ENCODE measurements around the gene MAP4K4. TPM values are rescaled to one million over a fixed set of nuclear protein-coding genes. Genes with fewer than 3 reads are reported as not detected.

MAP4K4 gene
- total RNA-seq, 1 donor from 2014 or later, result 166 TPM

DNA sequence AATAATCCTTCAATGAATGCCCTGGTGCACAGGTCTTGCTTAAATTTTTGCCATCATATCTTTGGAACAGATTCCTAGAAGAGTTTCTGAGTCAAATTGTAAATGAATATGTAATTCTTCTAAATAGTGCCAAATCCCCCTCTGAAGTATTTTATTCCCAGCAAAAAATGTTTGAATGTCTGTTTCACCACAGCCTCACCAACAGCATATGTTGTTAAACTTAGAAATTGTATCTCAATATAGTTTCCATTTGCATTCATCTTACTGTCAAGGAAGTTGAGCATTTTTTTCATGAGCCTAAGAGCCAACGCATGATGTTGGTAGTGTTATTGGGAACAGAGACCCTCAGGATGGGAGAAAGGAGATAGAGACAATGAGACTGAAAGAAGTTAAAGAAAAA lies 207.4 kb downstream of the MAP4K4 start:
- H3K27ac Mint-ChIP-seq, result no peak overlapping the region
- no peaks in the 10 kb centered on the region for H3K4me1 Mint-ChIP-seq (ENCODE audit: unreplicated experiment)
- DNase-seq (ENCODE audit: extremely low spot score, unreplicated experiment), result no peak
- TF ChIP-seq, protein P1, sequence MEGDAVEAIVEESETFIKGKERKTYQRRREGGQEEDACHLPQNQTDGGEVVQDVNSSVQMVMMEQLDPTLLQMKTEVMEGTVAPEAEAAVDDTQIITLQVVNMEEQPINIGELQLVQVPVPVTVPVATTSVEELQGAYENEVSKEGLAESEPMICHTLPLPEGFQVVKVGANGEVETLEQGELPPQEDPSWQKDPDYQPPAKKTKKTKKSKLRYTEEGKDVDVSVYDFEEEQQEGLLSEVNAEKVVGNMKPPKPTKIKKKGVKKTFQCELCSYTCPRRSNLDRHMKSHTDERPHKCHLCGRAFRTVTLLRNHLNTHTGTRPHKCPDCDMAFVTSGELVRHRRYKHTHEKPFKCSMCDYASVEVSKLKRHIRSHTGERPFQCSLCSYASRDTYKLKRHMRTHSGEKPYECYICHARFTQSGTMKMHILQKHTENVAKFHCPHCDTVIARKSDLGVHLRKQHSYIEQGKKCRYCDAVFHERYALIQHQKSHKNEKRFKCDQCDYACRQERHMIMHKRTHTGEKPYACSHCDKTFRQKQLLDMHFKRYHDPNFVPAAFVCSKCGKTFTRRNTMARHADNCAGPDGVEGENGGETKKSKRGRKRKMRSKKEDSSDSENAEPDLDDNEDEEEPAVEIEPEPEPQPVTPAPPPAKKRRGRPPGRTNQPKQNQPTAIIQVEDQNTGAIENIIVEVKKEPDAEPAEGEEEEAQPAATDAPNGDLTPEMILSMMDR (conservative IDR thresholded peaks at IDR 0.05), result no peak
- H3K27me3 Mint-ChIP-seq, result no peaks in the 10 kb centered on the region
- H3K4me3 Mint-ChIP-seq, result no peak overlapping the region
- no peaks in the 10 kb centered on the region for H3K9me3 Mint-ChIP-seq
- no peaks in the 10 kb centered on the region for H3K36me3 Mint-ChIP-seq

DNA sequence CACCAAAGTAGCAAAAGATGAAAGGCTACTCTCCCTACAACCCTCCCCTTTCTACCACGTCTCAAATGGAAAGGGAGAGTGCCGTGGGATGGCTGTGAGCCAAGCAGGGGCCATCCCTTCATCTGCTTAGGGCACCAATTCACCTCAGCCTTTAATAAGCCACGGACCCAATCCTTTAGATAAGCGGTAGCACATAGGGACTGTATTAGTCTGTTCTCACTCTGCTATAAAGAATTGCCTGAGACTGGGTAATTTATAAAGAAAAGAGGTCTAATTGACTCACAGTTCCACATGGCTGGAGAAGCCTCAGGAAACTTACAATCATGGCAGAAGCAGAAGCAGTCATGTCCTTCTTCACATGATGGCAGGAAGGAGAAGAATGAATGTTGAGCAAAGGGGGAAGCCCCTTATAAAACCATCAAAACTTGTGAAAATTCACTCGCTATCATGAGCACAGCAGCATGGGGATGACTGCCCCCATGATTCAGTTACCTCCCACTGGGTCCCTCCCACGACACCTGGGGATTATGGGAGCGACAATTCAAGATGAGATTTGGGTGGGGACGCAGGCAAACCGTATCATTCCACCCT lies 208.3 kb downstream of the MAP4K4 start:
- TF ChIP-seq, protein P1 (conservative IDR thresholded peaks at IDR 0.05), result no peak
- Mint-ChIP-seq H3K27ac (no peak overlapping the region), H3K4me1 (ENCODE audit: unreplicated experiment) (no peaks in the 10 kb centered on the region), H3K27me3 (no peaks in the 10 kb centered on the region), H3K4me3 (no peak overlapping the region), H3K9me3 (peaks cover 8% of the 10 kb centered on the region), H3K36me3 (no peaks in the 10 kb centered on the region)
- no peak for DNase-seq (ENCODE audit: extremely low spot score, unreplicated experiment)

DNA sequence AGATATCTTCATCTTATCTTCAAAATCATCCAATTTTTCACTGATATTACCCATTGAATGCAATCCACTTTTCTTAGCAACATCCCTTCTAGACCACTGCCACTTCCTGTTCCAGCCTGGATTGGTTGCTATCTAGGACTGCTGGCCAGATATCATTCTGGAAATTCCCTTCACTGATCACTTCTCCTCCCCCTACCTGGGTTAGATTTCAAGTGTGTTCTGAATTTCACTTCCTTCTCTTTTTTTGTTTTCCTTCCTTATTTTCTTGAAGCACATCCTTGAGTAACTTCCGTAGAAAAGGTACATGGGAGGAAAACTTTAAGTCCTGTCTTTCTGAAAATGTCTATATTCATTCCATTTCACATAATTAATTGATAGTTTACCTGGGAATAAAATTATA lies 212.3 kb downstream of the MAP4K4 start:
- TF ChIP-seq, protein P1 (conservative IDR thresholded peaks at IDR 0.05), result no peak
- no peak for DNase-seq (ENCODE audit: extremely low spot score, unreplicated experiment)
- Mint-ChIP-seq H3K36me3 (no peaks in the 10 kb centered on the region), H3K4me1 (ENCODE audit: unreplicated experiment) (no peaks in the 10 kb centered on the region), H3K4me3 (no peak overlapping the region), H3K27ac (no peak overlapping the region), H3K9me3 (peaks cover 9% of the 10 kb centered on the region), H3K27me3 (no peaks in the 10 kb centered on the region)

DNA sequence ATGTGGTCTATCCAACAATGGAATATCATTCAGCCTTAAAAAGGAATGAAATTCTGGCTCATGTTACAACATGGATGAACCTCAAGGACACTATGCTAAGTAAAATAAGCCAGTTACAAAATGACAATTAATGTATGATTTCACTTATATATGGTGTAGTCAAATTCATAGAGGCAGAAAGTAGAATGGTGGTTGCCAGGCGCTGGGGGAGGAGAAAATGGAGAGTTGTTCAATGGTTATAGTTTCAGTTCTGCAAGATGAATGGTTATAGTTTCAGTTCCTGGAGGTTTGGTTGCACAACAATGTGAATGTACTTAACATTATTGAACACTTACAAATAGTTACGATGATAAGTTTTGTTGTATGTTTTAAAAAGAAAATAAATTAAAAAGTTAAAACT lies 215.0 kb downstream of the MAP4K4 start:
- H3K27me3 Mint-ChIP-seq, result no peaks in the 10 kb centered on the region
- TF ChIP-seq, protein P1 (conservative IDR thresholded peaks at IDR 0.05), result no peak
- no peaks in the 10 kb centered on the region for H3K4me1 Mint-ChIP-seq (ENCODE audit: unreplicated experiment)
- H3K36me3 Mint-ChIP-seq, result no peaks in the 10 kb centered on the region
- H3K27ac Mint-ChIP-seq, result no peak overlapping the region
- H3K4me3 Mint-ChIP-seq, result no peak overlapping the region
- no peak for DNase-seq (ENCODE audit: extremely low spot score, unreplicated experiment)
- peaks cover 9% of the 10 kb centered on the region for H3K9me3 Mint-ChIP-seq

DNA sequence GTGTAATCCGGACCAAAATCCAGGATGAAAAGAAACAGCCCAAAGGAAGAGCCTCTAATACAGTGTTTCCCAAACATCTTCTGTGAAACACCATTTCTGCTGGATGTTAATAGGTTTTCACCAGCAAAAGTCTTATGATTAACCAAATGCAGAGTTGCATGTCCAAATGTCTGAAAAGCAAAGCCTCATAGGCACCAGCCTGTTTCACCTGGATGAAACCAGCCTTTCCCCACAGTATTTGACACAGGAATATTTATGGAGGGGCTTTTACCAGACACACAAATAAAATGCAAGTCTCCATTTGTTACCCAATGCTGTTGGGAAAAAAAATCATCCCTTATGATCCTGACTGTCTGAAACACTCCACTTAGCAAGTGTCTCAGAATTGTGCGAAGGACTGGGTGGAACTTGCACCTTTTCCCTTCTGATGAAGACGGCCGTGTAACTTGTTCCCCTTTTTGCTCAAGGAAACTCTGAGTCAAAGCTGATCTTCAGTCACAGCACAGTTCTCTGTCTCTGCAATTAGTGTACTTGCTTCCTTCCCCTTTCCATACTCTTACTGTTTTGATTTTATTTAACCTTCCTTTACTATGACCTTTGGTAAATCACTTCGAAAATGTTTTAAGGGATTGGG lies 223.9 kb downstream of the MAP4K4 start:
- TF ChIP-seq, protein P1 (conservative IDR thresholded peaks at IDR 0.05), result no peak
- H3K4me1 Mint-ChIP-seq (ENCODE audit: unreplicated experiment), result no peaks in the 10 kb centered on the region
- H3K27me3 Mint-ChIP-seq, result peaks cover 5% of the 10 kb centered on the region
- no peak overlapping the region for H3K27ac Mint-ChIP-seq
- H3K9me3 Mint-ChIP-seq, result peaks cover 20% of the 10 kb centered on the region
- DNase-seq (ENCODE audit: extremely low spot score, unreplicated experiment), result no peak
- H3K36me3 Mint-ChIP-seq, result no peaks in the 10 kb centered on the region
- H3K4me3 Mint-ChIP-seq, result no peak overlapping the region

All from type B pancreatic cell (in vitro differentiated cells).